H9 (cell line): ENCODE measurements around the gene LRRC36. TPM values are rescaled to one million over a fixed set of nuclear protein-coding genes. Genes with fewer than 3 reads are reported as not detected.

ENCODE experiments used
- DNase-seq: peaks from one replicate; pipeline ENCODE4 v3.0.0-alpha.2; 2017
- H2AFZ ChIP-seq: one replicate; pipeline ENCODE4 v1.6.1; 2013; ENCODE audit warnings: mild to moderate bottlenecking, low read length, control low read depth, moderate library complexity
- H2AK5ac ChIP-seq: 2 replicates; pipeline ENCODE4 v1.6.1; 2013; ENCODE audit warnings: low read length, control low read depth, mixed read lengths; ENCODE audit not compliant: insufficient read length
- H2BK120ac ChIP-seq: one replicate; pipeline ENCODE4 v1.6.1; 2013; ENCODE audit warnings: low read depth, mild to moderate bottlenecking, low read length, control low read depth, inconsistent platforms; ENCODE audit not compliant: poor library complexity, severe bottlenecking
- H2BK12ac ChIP-seq: 2 replicates; pipeline ENCODE4 v1.6.1; 2013; ENCODE audit warnings: low read length, control low read depth, mixed read lengths, low read depth; ENCODE audit not compliant: insufficient read length
- H2BK15ac ChIP-seq: 2 replicates; pipeline ENCODE4 v1.6.1; 2013; ENCODE audit warnings: low read depth, low read length, control low read depth
- H2BK20ac ChIP-seq: one replicate; pipeline ENCODE4 v1.6.1; 2013; ENCODE audit warnings: low read depth, mild to moderate bottlenecking, low read length, control low read depth, inconsistent platforms; ENCODE audit not compliant: poor library complexity, severe bottlenecking
- H2BK5ac ChIP-seq: 2 replicates; pipeline ENCODE4 v1.6.1; 2013; ENCODE audit warnings: low read length, control low read depth, mixed read lengths; ENCODE audit not compliant: insufficient read length
- H3K14ac ChIP-seq: 2 replicates; pipeline ENCODE4 v1.6.1; 2013; ENCODE audit warnings: low read length, control low read depth; ENCODE audit not compliant: insufficient read depth
- H3K18ac ChIP-seq: 2 replicates; pipeline ENCODE4 v1.6.1; 2013; ENCODE audit warnings: low read depth, mild to moderate bottlenecking, mixed read lengths, low read length, control low read depth; ENCODE audit not compliant: insufficient read length
- H3K23ac ChIP-seq: 2 replicates; pipeline ENCODE4 v1.6.1; 2013; ENCODE audit warnings: low read length, control low read depth, mixed read lengths, low read depth; ENCODE audit not compliant: insufficient read length
- H3K23me2 ChIP-seq: 2 replicates; pipeline ENCODE4 v1.6.1; 2013; ENCODE audit warnings: low read depth, mild to moderate bottlenecking, mixed read lengths, low read length, control low read depth; ENCODE audit not compliant: insufficient read length, poor library complexity, severe bottlenecking
- H3K27ac ChIP-seq: 2 replicates; pipeline ENCODE4 v1.5.1; 2013; ENCODE audit warnings: low read length, control low read depth, mixed read lengths, low read depth; ENCODE audit not compliant: insufficient read length
- H3K27me3 ChIP-seq: 2 replicates; pipeline ENCODE4 v1.6.1; 2013; ENCODE audit warnings: low read length, control low read depth, inconsistent platforms; ENCODE audit not compliant: insufficient read depth
- H3K4ac ChIP-seq: 2 replicates; pipeline ENCODE4 v1.6.1; 2013; ENCODE audit warnings: low read depth, mild to moderate bottlenecking, control low read depth, inconsistent platforms, low read length, moderate library complexity
- H3K4me1 ChIP-seq: 2 replicates; pipeline ENCODE4 v1.6.1; 2013; ENCODE audit warnings: low read length, control low read depth, inconsistent platforms; ENCODE audit not compliant: insufficient read depth
- H3K4me2 ChIP-seq: 2 replicates; pipeline ENCODE4 v1.6.1; 2013; ENCODE audit warnings: low read length, control low read depth, mixed read lengths; ENCODE audit not compliant: insufficient read length, insufficient read depth
- H3K56ac ChIP-seq: 2 replicates; pipeline ENCODE4 v1.6.1; 2013; ENCODE audit warnings: low read depth, mild to moderate bottlenecking, mixed read lengths, low read length, control low read depth; ENCODE audit not compliant: insufficient read length
- H3K79me1 ChIP-seq: 2 replicates; pipeline ENCODE4 v1.6.1; 2013; ENCODE audit warnings: low read depth, mild to moderate bottlenecking, moderate library complexity, low read length, control low read depth, inconsistent platforms; ENCODE audit not compliant: insufficient read depth, poor library complexity, severe bottlenecking
- H3K79me2 ChIP-seq: 2 replicates; pipeline ENCODE4 v1.6.1; 2013; ENCODE audit warnings: low read length, control low read depth, inconsistent platforms; ENCODE audit not compliant: insufficient read depth
- H3K9ac ChIP-seq: 2 replicates; pipeline ENCODE4 v1.6.1; 2013; ENCODE audit warnings: low read length, control low read depth, mixed read lengths; ENCODE audit not compliant: insufficient read length; ENCODE audit errors: extremely low read depth
- H3K9me3 ChIP-seq: one replicate; pipeline ENCODE4 v1.6.1; 2013; ENCODE audit warnings: low read depth, low read length, inconsistent platforms; ENCODE audit not compliant: control insufficient read depth
- H3T11ph ChIP-seq: one replicate; pipeline ENCODE4 v1.6.1; 2013; ENCODE audit warnings: mild to moderate bottlenecking, low read length, control low read depth, inconsistent platforms
- H4K20me1 ChIP-seq: one replicate; pipeline ENCODE4 v1.6.1; 2013; ENCODE audit not compliant: control insufficient read depth, insufficient read length, insufficient read depth
- H4K5ac ChIP-seq: 2 replicates; pipeline ENCODE4 v1.6.1; 2013; ENCODE audit warnings: low read depth, mild to moderate bottlenecking, mixed read lengths, low read length, control low read depth; ENCODE audit not compliant: insufficient read length
- H4K8ac ChIP-seq: replicated peaks from 2 replicates; pipeline ENCODE4 v1.6.1; 2013; ENCODE audit warnings: low read length, control low read depth, mixed read lengths, low read depth; ENCODE audit not compliant: insufficient read length
- H4K91ac ChIP-seq: 2 replicates; pipeline ENCODE4 v1.6.1; 2013; ENCODE audit warnings: low read depth, mild to moderate bottlenecking, moderate library complexity, mixed read lengths, low read length, control low read depth; ENCODE audit not compliant: insufficient read length
- H3K27ac Mint-ChIP-seq, 3 experiments: 2 replicates in 2 of 3; 3 replicates in 1 of 3; pipeline ENCODE4 v1.8.0; 2020 to 2021; ENCODE audit warnings: mixed read lengths in 3 of 3, mild to moderate bottlenecking in 1 of 3, moderate library complexity in 1 of 3
- H3K27me3 Mint-ChIP-seq: 2 replicates; pipeline ENCODE4 v1.8.0; 2021; ENCODE audit warnings: low read depth, mild to moderate bottlenecking, moderate library complexity, mixed read lengths
- H3K36me3 Mint-ChIP-seq, 3 experiments: 2 replicates in 2 of 3; 3 replicates in 1 of 3; pipeline ENCODE4 v1.8.0; 2020 to 2021; ENCODE audit warnings: low read depth in 3 of 3, mixed read lengths in 3 of 3; ENCODE audit not compliant: insufficient read depth in 1 of 3
- H3K4me1 Mint-ChIP-seq, 2 experiments: 2 replicates each; pipeline ENCODE4 v1.8.0; 2020; ENCODE audit warnings: mixed read lengths in 2 of 2
- H3K4me3 Mint-ChIP-seq, 2 experiments: 2 replicates in 1 of 2; 3 replicates in 1 of 2; pipeline ENCODE4 v1.8.0; 2020 to 2021; ENCODE audit warnings: mild to moderate bottlenecking in 2 of 2, mixed read lengths in 2 of 2, moderate library complexity in 1 of 2
- H3K9me3 Mint-ChIP-seq, 2 experiments: 2 replicates in 1 of 2; 3 replicates in 1 of 2; pipeline ENCODE4 v1.8.0; 2020; ENCODE audit warnings: mild to moderate bottlenecking in 2 of 2, mixed read lengths in 2 of 2, moderate library complexity in 1 of 2
- WGBS: extraction: QIAGEN DNeasy Blood & Tissue Kit; methylation state at CpG from one replicate; pipeline ENCODE4 v1.1.7; 2013; ENCODE audit warnings: missing lambda C conversion rate, low lambda C conversion rate, mixed read lengths; ENCODE audit not compliant: insufficient read length; ENCODE audit errors: extremely low coverage; 5-methylcytosine and 5-hydroxymethylcytosine counted together
- total RNA-seq: library from RNA; stranded (reverse); gene quantifications from 2 replicates; pipeline ENCODE4 v1.2.1, GENCODE V29; 2021
- TF ChIP-seq, protein P1 (sequence below): fragments of 200-600 bp; sonication (generic); conservative IDR thresholded peaks from 3 replicates; pipeline ENCODE4 v1.8.0; 2021; ENCODE audit warnings: antibody characterized with exemption, mild to moderate bottlenecking

LRRC36 gene
- total RNA-seq, 1 experiment from 2014 or later = not detected

- Histone ChIP-seq H4K20me1 (no peaks in the 10 kb centered on the region), H2BK5ac (no peak overlapping the region), H3K23me2 (no peaks in the 10 kb centered on the region), H3K18ac (no peak overlapping the region), H3K79me1 (no peaks in the 10 kb centered on the region), H3K4me2 (no peak overlapping the region), H3K79me2 (no peaks in the 10 kb centered on the region), H3K4ac (no peak overlapping the region), H2BK120ac (no peak overlapping the region), H3K9ac (no peak overlapping the region), H3K4me1 (peaks cover 11% of the 10 kb centered on the region; the same call in 1 of the 2 replicates), H3T11ph (no peak overlapping the region), H3K27ac (no peak overlapping the region), H3K14ac (no peak overlapping the region), H4K91ac (no peak overlapping the region), H3K27me3 (no peaks in the 10 kb centered on the region), H4K8ac (no peak overlapping the region), H2AK5ac (no peak overlapping the region), H4K5ac (no peak overlapping the region), H3K23ac (no peak overlapping the region), H2BK15ac (no peak overlapping the region), H2BK20ac (no peak overlapping the region), H2BK12ac (no peak overlapping the region), H3K9me3 (no peaks in the 10 kb centered on the region), H3K56ac (no peak overlapping the region), H2AFZ (no peak overlapping the region)
- DNase-seq = no peak
- Mint-ChIP-seq H3K27me3 (peaks cover 4% of the 10 kb centered on the region), H3K4me3 (no peak overlapping the region), H3K27ac (peak overlapping the region in 1 of 3 experiments; percentile 70; a peak in 1 of 7 replicates), H3K9me3 (no peaks in the 10 kb centered on the region), H3K4me1 (peaks cover 43 to 47% of the 10 kb centered on the region in 2 experiments), H3K36me3 (peaks cover 0 to 2% (median 0%) of the 10 kb centered on the region in 3 experiments; a peak in 2 of 7 replicates)
- TF ChIP-seq, protein P1, sequence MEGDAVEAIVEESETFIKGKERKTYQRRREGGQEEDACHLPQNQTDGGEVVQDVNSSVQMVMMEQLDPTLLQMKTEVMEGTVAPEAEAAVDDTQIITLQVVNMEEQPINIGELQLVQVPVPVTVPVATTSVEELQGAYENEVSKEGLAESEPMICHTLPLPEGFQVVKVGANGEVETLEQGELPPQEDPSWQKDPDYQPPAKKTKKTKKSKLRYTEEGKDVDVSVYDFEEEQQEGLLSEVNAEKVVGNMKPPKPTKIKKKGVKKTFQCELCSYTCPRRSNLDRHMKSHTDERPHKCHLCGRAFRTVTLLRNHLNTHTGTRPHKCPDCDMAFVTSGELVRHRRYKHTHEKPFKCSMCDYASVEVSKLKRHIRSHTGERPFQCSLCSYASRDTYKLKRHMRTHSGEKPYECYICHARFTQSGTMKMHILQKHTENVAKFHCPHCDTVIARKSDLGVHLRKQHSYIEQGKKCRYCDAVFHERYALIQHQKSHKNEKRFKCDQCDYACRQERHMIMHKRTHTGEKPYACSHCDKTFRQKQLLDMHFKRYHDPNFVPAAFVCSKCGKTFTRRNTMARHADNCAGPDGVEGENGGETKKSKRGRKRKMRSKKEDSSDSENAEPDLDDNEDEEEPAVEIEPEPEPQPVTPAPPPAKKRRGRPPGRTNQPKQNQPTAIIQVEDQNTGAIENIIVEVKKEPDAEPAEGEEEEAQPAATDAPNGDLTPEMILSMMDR = no peak
- WGBS = no CpG with 5 or more reads among the region's 9 CpGs
Observed at GRCh38 chr16:67409631-67410030, 83.0 kb downstream of the LRRC36 start.
